ENCODE results near the gene GPX8. TPM values are rescaled to one million over a fixed set of nuclear protein-coding genes. Genes with fewer than 3 reads are reported as not detected.

The GPX8 gene
- total RNA-seq, 2 experiments from 2014 or later: not detected

Other genes starting within 250 kb of the GPX8 start
- gene ESM1, start 174.6 kb upstream of the GPX8 start, total RNA-seq: not detected
- gene GZMK, start 135.9 kb upstream of the GPX8 start, total RNA-seq: 1 to 10 TPM in 1 of 2 experiments, under 1 TPM in 1; 0.94 to 1.4 TPM
- 10 to 100 TPM; 18.3 TPM for gene GZMA, start 57.5 kb upstream of the GPX8 start, total RNA-seq
- under 1 TPM; 0.08 to 0.21 TPM for gene CDC20B, start 13.0 kb downstream of the GPX8 start, total RNA-seq
- gene MCIDAS, start 67.1 kb downstream of the GPX8 start, total RNA-seq: under 1 TPM; 0.08 to 0.11 TPM
- under 1 TPM; 0.13 to 0.19 TPM for gene CCNO, start 73.4 kb downstream of the GPX8 start, total RNA-seq
- gene DHX29, start 147.5 kb downstream of the GPX8 start, total RNA-seq: 10 to 100 TPM; 18.7 to 19.6 TPM
- 100 to 1,000 TPM; 108 to 118 TPM for gene MTREX, start 147.8 kb downstream of the GPX8 start, total RNA-seq

Measured in activated CD8-positive, alpha-beta memory T cell treated with anti-CD3 and anti-CD28 coated beads for 36 hours (primary cell).